ENCODE results near the gene ENOX1.

Gene ENOX1

DNA sequence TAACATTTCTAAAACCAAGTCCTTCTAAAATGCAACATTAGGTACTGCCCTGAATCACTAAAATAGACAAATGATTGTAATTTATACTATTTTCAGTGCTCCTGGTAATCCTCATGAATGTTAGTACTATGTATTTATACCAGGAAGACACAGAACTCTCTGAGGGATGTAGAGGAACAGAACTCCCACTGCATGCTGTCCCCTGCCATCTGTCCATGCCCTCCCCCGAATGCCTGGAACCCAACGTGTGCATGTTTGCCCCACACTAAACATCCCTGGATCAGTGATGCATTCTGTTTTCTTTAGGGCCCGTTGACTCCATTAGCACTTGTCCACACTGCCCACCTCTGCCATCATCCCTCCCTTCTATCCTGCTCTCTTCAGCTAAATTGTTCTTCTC, 26.5 kb downstream of the ENOX1 start:
- no peaks in the 10 kb centered on the region for H3K4me1 ChIP-seq (ENCODE audit: insufficient read depth, low read length)
- no peaks in the 10 kb centered on the region for H3K9me3 ChIP-seq (ENCODE audit: insufficient read depth, low read length, severe bottlenecking)
- H3K4me3 ChIP-seq (ENCODE audit: low read depth in 1 of 2, low read length in 2 of 2), result no peak overlapping the region
- ATAC-seq (ENCODE audit: insufficient read depth, low read depth), result no peak
- no peaks in the 10 kb centered on the region for H4K20me1 ChIP-seq (ENCODE audit: insufficient read depth, low read length)
- TF ChIP-seq EZH2 (IDR thresholded peaks at IDR 0.05; ENCODE audit: borderline replicate concordance, low read depth, low read length, severe bottlenecking), result no peak
- no peak for TF ChIP-seq CTCF (IDR thresholded peaks at IDR 0.05; ENCODE audit: borderline replicate concordance, extremely low read depth, low read length, poor library complexity, severe bottlenecking)
- no peaks in the 10 kb centered on the region for H3K36me3 ChIP-seq (ENCODE audit: insufficient read depth, low read length)
- H3K27me3 ChIP-seq (ENCODE audit: insufficient read depth, low read length, poor library complexity), result no peaks in the 10 kb centered on the region
- H3K79me2 ChIP-seq (ENCODE audit: insufficient read depth, low read length), result no peaks in the 10 kb centered on the region
- no peak for DNase-seq
- H2AFZ ChIP-seq (ENCODE audit: low read depth, low read length), result no peak overlapping the region
- no peak overlapping the region for H3K4me2 ChIP-seq (ENCODE audit: insufficient read depth, low read length)
- H3K9ac ChIP-seq (ENCODE audit: low read depth, low read length), result no peak overlapping the region
- H3K27ac ChIP-seq (ENCODE audit: low read length), result no peak overlapping the region

DNA sequence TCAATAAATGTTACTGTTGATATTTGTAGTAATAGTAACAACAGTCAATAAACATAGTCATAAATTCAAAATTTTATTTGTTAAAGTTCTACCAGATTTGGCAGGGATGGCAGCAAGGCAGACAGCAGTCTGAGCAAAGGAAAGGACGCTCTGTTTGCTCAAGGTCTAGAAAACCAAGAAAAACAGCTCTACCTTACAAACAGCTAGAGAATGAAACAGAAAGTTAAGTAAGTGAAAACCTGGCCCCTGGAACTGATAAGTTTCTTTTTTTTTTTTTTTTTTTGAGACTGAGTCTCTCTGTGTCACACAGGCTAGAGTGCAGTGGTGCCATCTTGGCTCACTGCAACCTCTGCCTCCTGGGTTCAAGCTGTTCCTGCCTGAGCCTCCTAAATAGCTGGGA, 27.9 kb downstream of the ENOX1 start:
- Histone ChIP-seq H2AFZ (ENCODE audit: low read depth, low read length) (no peak overlapping the region), H3K9ac (ENCODE audit: low read depth, low read length) (no peak overlapping the region)

DNA sequence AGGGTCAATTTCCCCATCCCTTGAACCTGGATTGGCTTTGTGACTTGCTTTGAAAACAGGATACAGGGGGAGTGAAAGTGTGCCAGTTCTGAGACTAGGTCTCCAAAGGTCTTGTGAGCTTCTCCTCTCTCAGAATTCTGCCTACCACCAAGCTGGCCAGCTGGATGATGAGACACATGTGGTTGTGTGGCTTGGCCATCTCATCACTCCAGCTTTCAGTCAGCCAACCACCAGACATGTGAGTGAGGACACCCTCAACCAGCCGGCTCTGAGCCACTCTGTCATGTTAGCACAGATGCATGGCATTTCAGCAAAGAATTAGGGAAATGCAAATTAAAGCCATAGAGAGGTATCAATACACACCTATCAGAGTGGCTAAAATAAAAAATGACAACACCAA, 29.5 kb downstream of the ENOX1 start:
- Histone ChIP-seq H3K27ac (ENCODE audit: low read length) (no peak overlapping the region), H3K36me3 (ENCODE audit: insufficient read depth, low read length) (no peaks in the 10 kb centered on the region), H3K9ac (ENCODE audit: low read depth, low read length) (no peak overlapping the region), H4K20me1 (ENCODE audit: insufficient read depth, low read length) (no peaks in the 10 kb centered on the region), H3K79me2 (ENCODE audit: insufficient read depth, low read length) (no peaks in the 10 kb centered on the region), H3K9me3 (ENCODE audit: insufficient read depth, low read length, severe bottlenecking) (no peaks in the 10 kb centered on the region), H3K4me2 (ENCODE audit: insufficient read depth, low read length) (no peak overlapping the region), H2AFZ (ENCODE audit: low read depth, low read length) (no peak overlapping the region), H3K4me1 (ENCODE audit: insufficient read depth, low read length) (no peaks in the 10 kb centered on the region), H3K4me3 (ENCODE audit: low read depth in 1 of 2, low read length in 2 of 2) (no peak overlapping the region), H3K27me3 (ENCODE audit: insufficient read depth, low read length, poor library complexity) (no peaks in the 10 kb centered on the region)
- DNase-seq (no peak), ATAC-seq (ENCODE audit: insufficient read depth, low read depth) (no peak)
- TF ChIP-seq EZH2 (IDR thresholded peaks at IDR 0.05; ENCODE audit: borderline replicate concordance, low read depth, low read length, severe bottlenecking), result no peak
- no peak for TF ChIP-seq CTCF (IDR thresholded peaks at IDR 0.05; ENCODE audit: borderline replicate concordance, extremely low read depth, low read length, poor library complexity, severe bottlenecking)

More for the DNA sequence above, 27.9 kb downstream of the ENOX1 start:
- H3K79me2 ChIP-seq (ENCODE audit: insufficient read depth, low read length), result no peaks in the 10 kb centered on the region
- no peaks in the 10 kb centered on the region for H3K4me1 ChIP-seq (ENCODE audit: insufficient read depth, low read length)
- DNase-seq (no peak), ATAC-seq (ENCODE audit: insufficient read depth, low read depth) (no peak)
- H4K20me1 ChIP-seq (ENCODE audit: insufficient read depth, low read length), result no peaks in the 10 kb centered on the region
- H3K4me3 ChIP-seq (ENCODE audit: low read depth in 1 of 2, low read length in 2 of 2), result no peak overlapping the region
- TF ChIP-seq CTCF (IDR thresholded peaks at IDR 0.05; ENCODE audit: borderline replicate concordance, extremely low read depth, low read length, poor library complexity, severe bottlenecking) (no peak), EZH2 (IDR thresholded peaks at IDR 0.05; ENCODE audit: borderline replicate concordance, low read depth, low read length, severe bottlenecking) (no peak)
- H3K4me2 ChIP-seq (ENCODE audit: insufficient read depth, low read length), result no peak overlapping the region
- no peaks in the 10 kb centered on the region for H3K9me3 ChIP-seq (ENCODE audit: insufficient read depth, low read length, severe bottlenecking)
- no peaks in the 10 kb centered on the region for H3K36me3 ChIP-seq (ENCODE audit: insufficient read depth, low read length)
- no peak overlapping the region for H3K27ac ChIP-seq (ENCODE audit: low read length)
- H3K27me3 ChIP-seq (ENCODE audit: insufficient read depth, low read length, poor library complexity), result no peaks in the 10 kb centered on the region

DNA sequence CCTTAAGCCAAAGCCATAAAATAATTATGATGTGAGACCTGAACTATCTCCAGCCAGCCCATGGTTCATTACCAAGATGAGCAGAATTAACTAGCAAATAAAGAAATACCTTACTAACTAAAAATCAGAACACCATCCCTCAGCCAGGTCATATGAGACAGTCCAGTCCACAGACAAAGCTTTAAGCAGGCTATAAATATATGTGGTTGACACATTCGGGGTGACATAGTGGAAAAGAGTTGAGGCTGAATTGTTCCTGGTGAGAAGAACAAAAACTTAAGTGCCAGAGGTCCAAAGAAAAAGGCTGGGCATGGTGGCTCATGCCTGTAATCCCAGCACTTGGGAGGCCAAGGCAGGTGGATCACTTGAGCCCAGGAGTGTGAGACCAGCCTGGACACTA, 30.9 kb downstream of the ENOX1 start:
- Histone ChIP-seq H3K9me3 (ENCODE audit: insufficient read depth, low read length, severe bottlenecking) (no peaks in the 10 kb centered on the region), H3K9ac (ENCODE audit: low read depth, low read length) (no peak overlapping the region), H2AFZ (ENCODE audit: low read depth, low read length) (no peak overlapping the region), H4K20me1 (ENCODE audit: insufficient read depth, low read length) (no peaks in the 10 kb centered on the region), H3K4me1 (ENCODE audit: insufficient read depth, low read length) (no peaks in the 10 kb centered on the region), H3K27me3 (ENCODE audit: insufficient read depth, low read length, poor library complexity) (no peaks in the 10 kb centered on the region), H3K4me2 (ENCODE audit: insufficient read depth, low read length) (no peak overlapping the region), H3K4me3 (ENCODE audit: low read depth in 1 of 2, low read length in 2 of 2) (no peak overlapping the region), H3K27ac (ENCODE audit: low read length) (no peak overlapping the region), H3K79me2 (ENCODE audit: insufficient read depth, low read length) (no peaks in the 10 kb centered on the region), H3K36me3 (ENCODE audit: insufficient read depth, low read length) (no peaks in the 10 kb centered on the region)
- TF ChIP-seq CTCF (IDR thresholded peaks at IDR 0.05; ENCODE audit: borderline replicate concordance, extremely low read depth, low read length, poor library complexity, severe bottlenecking) (no peak), EZH2 (IDR thresholded peaks at IDR 0.05; ENCODE audit: borderline replicate concordance, low read depth, low read length, severe bottlenecking) (no peak)
- ATAC-seq (ENCODE audit: insufficient read depth, low read depth) (no peak), DNase-seq (no peak)
